PC-3 (cell line): Measurements from ENCODE around the gene KCND3.

Experiments
- EZH2 ChIP-seq: fragments of 300-600 bp; sonication (generic); IDR thresholded peaks from one replicate; pipeline ENCODE4 v1.6.1; 2017; ENCODE audit warnings: antibody characterized with exemption, mild to moderate bottlenecking, low read length; ENCODE audit not compliant: unreplicated experiment
- EZH2phosphoT487 ChIP-seq: fragments of 300-600 bp; sonication (generic); IDR thresholded peaks from 2 replicates; pipeline ENCODE4 v1.6.1; 2018; ENCODE audit warnings: mild to moderate bottlenecking, antibody characterized with exemption, low read length, borderline replicate concordance
- TF ChIP-seq, protein P1 (sequence below): fragments of 300-600 bp; sonication (generic); conservative IDR thresholded peaks from 2 replicates; pipeline ENCODE4 v1.5.1; 2017; ENCODE audit warnings: antibody characterized with exemption, low read depth, mild to moderate bottlenecking, low read length

DNA sequence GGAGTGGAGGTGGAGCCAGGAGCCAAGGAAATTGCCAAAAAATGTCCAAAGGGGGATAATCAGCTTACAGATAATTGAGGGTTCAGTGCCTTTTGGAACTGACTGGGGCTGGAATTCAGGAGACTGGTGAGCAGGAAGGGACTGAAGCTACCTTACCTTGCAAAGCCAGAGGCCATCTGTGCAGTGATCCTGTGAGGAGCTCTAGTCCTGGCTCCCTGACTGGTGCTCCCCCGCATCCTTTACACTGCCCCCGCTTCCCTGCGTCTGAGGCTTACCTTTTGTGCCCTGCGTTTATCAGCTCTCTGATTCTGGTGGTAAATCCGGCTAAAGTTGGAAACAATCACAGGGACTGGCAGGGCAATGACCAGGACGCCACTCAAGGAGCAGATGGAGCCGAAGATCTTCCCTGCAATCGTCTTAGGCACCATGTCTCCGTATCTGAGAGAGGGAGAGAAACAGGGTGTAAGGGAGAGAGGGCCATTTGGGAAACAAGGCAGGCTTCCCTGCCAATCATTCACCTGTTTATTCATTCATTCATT, 202.7 kb downstream of the KCND3 start:
- TF ChIP-seq, protein P1, sequence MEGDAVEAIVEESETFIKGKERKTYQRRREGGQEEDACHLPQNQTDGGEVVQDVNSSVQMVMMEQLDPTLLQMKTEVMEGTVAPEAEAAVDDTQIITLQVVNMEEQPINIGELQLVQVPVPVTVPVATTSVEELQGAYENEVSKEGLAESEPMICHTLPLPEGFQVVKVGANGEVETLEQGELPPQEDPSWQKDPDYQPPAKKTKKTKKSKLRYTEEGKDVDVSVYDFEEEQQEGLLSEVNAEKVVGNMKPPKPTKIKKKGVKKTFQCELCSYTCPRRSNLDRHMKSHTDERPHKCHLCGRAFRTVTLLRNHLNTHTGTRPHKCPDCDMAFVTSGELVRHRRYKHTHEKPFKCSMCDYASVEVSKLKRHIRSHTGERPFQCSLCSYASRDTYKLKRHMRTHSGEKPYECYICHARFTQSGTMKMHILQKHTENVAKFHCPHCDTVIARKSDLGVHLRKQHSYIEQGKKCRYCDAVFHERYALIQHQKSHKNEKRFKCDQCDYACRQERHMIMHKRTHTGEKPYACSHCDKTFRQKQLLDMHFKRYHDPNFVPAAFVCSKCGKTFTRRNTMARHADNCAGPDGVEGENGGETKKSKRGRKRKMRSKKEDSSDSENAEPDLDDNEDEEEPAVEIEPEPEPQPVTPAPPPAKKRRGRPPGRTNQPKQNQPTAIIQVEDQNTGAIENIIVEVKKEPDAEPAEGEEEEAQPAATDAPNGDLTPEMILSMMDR: no peak
- no peak for TF ChIP-seq EZH2
- TF ChIP-seq EZH2phosphoT487: no peak
